Vagina (tissue), 2 donors: ENCODE measurements around the gene GRAMD1B.

ENCODE experiments used
- POLR2A ChIP-seq, 2 donors: fragments of 450-650 bp; IDR thresholded peaks; one replicate each; pipeline ENCODE4 v1.6.1; 2017; ENCODE audit warnings: antibody characterized with exemption in 2 of 2, mild to moderate bottlenecking in 2 of 2, moderate library complexity in 2 of 2
- POLR2AphosphoS5 ChIP-seq, 2 donors: sonication (generic); formaldehyde crosslinking; IDR thresholded peaks; one replicate each; pipeline ENCODE4 v1.9.0; 2017; ENCODE audit warnings: antibody characterized with exemption in 2 of 2, mild to moderate bottlenecking in 2 of 2, low read depth in 1 of 2; ENCODE audit not compliant: insufficient read depth in 1 of 2
- TF ChIP-seq, protein P1 (sequence below), 3 experiments: fragments of 450-650 bp in 2 of 3; fragments of 200-600 bp in 1 of 3; sonication (generic) in 1 of 3; IDR thresholded peaks; one replicate each; pipeline ENCODE4 v1.5.1; 2017 to 2019; ENCODE audit warnings: antibody characterized with exemption in 3 of 3, mild to moderate bottlenecking in 2 of 3, moderate library complexity in 2 of 3

DNA sequence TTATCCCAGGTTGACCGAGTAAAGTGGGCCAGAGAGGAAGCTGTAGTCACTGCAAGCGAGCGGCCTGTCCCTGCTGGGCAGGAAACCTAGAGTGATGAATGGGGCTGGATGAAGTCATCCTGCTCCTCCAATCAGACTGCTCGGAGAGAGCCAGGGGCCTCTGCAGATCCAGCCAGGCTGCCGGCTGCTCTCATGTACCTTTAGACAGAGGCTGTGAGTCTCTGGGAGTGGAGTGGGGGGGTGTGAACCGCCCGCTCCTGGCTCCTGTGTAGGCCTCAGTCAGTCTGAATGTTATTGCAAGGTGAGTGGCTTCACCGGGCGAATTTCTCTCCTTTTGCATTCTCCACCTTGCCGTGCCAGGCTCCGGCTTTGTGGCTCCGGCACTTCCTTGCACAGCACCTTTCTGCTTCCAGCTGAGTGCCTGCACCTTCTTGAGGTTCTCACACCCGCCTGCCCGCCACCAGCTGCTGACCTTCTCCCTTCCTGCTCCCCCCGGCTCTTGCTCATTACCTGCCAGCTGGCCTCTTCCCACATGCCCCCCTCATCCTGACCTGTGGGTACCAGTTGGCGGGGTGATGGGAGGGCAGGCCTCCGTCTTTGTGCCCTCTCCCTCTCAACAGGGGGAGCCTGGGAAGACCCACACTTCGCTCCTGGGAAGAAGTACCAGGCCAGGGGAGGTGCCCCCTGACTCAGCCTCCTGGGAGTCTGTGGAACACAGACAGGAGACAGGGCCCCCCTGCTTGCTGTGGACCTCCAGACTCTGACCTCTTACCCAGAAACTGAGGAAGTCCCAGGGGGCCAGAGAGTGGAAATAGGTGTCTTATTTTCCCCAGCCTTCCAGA is 79.9 kb downstream of the GRAMD1B start:
- TF ChIP-seq POLR2A (IDR thresholded peaks at IDR 0.05) (no peak), POLR2AphosphoS5 (IDR thresholded peaks at IDR 0.05; ENCODE audit: insufficient read depth in 1 of 2, low read depth in 1 of 2) (no peak)
- TF ChIP-seq, protein P1, sequence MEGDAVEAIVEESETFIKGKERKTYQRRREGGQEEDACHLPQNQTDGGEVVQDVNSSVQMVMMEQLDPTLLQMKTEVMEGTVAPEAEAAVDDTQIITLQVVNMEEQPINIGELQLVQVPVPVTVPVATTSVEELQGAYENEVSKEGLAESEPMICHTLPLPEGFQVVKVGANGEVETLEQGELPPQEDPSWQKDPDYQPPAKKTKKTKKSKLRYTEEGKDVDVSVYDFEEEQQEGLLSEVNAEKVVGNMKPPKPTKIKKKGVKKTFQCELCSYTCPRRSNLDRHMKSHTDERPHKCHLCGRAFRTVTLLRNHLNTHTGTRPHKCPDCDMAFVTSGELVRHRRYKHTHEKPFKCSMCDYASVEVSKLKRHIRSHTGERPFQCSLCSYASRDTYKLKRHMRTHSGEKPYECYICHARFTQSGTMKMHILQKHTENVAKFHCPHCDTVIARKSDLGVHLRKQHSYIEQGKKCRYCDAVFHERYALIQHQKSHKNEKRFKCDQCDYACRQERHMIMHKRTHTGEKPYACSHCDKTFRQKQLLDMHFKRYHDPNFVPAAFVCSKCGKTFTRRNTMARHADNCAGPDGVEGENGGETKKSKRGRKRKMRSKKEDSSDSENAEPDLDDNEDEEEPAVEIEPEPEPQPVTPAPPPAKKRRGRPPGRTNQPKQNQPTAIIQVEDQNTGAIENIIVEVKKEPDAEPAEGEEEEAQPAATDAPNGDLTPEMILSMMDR (IDR thresholded peaks at IDR 0.05), result no peak
